HepG2 (cell line): ENCODE results near the gene HOXC5. TPM values are rescaled to one million over a fixed set of nuclear protein-coding genes. Genes with fewer than 3 reads are reported as not detected.

ENCODE experiments used
- ATAC-seq: fragments of 200-7000 bp; cut with Tn5 transposase; 3 replicates; pipeline ENCODE4 v1.9.1; 2020; ENCODE audit warnings: mild to moderate bottlenecking, moderate library complexity
- BruUV-seq: library from RNA; stranded (reverse); fragments of 400-500 nt; replicated peaks from 2 replicates; lab custom pipeline; 2021; lab: Mats Ljungman, UMichigan
- CTCF ChIA-PET: fragments of 300-600 bp; formaldehyde crosslinking; extraction: SDS; loops from one replicate; lab custom pipeline; 2021; ENCODE audit warnings: low total read pairs, inconsistent platforms, low intra/inter-chr PET ratio; lab: Yijun Ruan, JAX
- POLR2A ChIA-PET: fragments of 350-600 bp; sonication (Branson Sonifier 250); formaldehyde crosslinking; loops from one replicate; lab custom pipeline; 2020; ENCODE audit warnings: antibody characterized with exemption, inconsistent platforms; lab: Yijun Ruan, JAX
- DNase-seq: peaks from one replicate; pipeline ENCODE4 v3.0.0-alpha.2; 2015; ENCODE audit warnings: low spot score
- FAIRE-seq: peaks from 3 replicates; lab custom pipeline; 2011; peaks lifted over from hg19 to GRCh38; lab: Jason Lieb, UNC
- H2AFZ ChIP-seq: one replicate; pipeline ENCODE4 v1.6.1; 2011; ENCODE audit warnings: low read length, inconsistent platforms
- H3K27ac ChIP-seq: fragments of 300-600 bp; 3 replicates; pipeline ENCODE4 v1.8.0; 2011; ENCODE audit warnings: mixed run types, mild to moderate bottlenecking, mixed read lengths, low read length, inconsistent platforms; ENCODE audit not compliant: insufficient read depth; ENCODE audit errors: extremely low read length
- H3K27me3 ChIP-seq, 2 experiments: fragments of 200-600 bp in 1 of 2; 2 replicates in 1 of 2; 3 replicates in 1 of 2; pipeline versions ENCODE4 v1.6.0 to v1.8.0; 2011; ENCODE audit warnings: low read length in 2 of 2, mild to moderate bottlenecking in 2 of 2, moderate library complexity in 2 of 2, inconsistent platforms in 1 of 2; ENCODE audit not compliant: insufficient read depth in 2 of 2, control insufficient read depth in 1 of 2
- H3K36me3 ChIP-seq, 2 experiments: fragments of 200-600 bp in 1 of 2; replicated peaks in 1 of 2; 2 replicates in 1 of 2; 3 replicates in 1 of 2; pipeline versions ENCODE4 v1.5.1 to v1.8.0; 2011; ENCODE audit warnings: low read length in 2 of 2, inconsistent platforms in 1 of 2; ENCODE audit not compliant: insufficient read depth in 2 of 2, control insufficient read depth in 1 of 2
- H3K4me1 ChIP-seq: 2 replicates; pipeline ENCODE4 v1.5.1; 2012; ENCODE audit warnings: low read length, inconsistent platforms; ENCODE audit not compliant: insufficient read depth
- H3K4me2 ChIP-seq: 2 replicates; pipeline ENCODE4 v1.6.0; 2011; ENCODE audit warnings: low read depth, low read length, inconsistent platforms
- H3K4me3 ChIP-seq, 3 experiments: fragments of 200-600 bp in 1 of 3; sonication (generic), shearing (Covaris generic) in 1 of 3; replicated peaks in 1 of 3; 2 replicates each; pipeline ENCODE4 v1.5.1; 2011 to 2016; ENCODE audit warnings: low read length in 3 of 3, inconsistent platforms in 2 of 3, low read depth in 2 of 3, mild to moderate bottlenecking in 2 of 3, control low read depth in 1 of 3, mixed read lengths in 1 of 3; ENCODE audit not compliant: insufficient read depth in 1 of 3
- H3K79me2 ChIP-seq: one replicate; pipeline ENCODE4 v1.6.1; 2011; ENCODE audit warnings: low read length, inconsistent platforms; ENCODE audit not compliant: insufficient read depth
- H3K9ac ChIP-seq: 2 replicates; pipeline ENCODE4 v1.6.0; 2011; ENCODE audit warnings: mild to moderate bottlenecking, low read depth, low read length, inconsistent platforms; ENCODE audit not compliant: insufficient read depth
- H3K9me3 ChIP-seq: 2 replicates; pipeline ENCODE4 v1.5.1; 2012; ENCODE audit warnings: mild to moderate bottlenecking, low read length
- H4K20me1 ChIP-seq: 2 replicates; pipeline ENCODE4 v1.6.0; 2011; ENCODE audit warnings: inconsistent platforms, mild to moderate bottlenecking, low read length, moderate library complexity; ENCODE audit not compliant: insufficient read depth
- ARNT ChIP-seq: fragments of 450-650 bp; IDR thresholded peaks from 2 replicates; pipeline ENCODE4 v1.6.1; 2017
- ATF2 ChIP-seq: sonication (generic); formaldehyde crosslinking; IDR thresholded peaks from 2 replicates; pipeline ENCODE4 v1.4.0; 2020; ENCODE audit warnings: missing genetic modification reagents
- DDIT3 ChIP-seq: sonication (generic); formaldehyde crosslinking; IDR thresholded peaks from 2 replicates; pipeline ENCODE4 v1.4.0; 2020; ENCODE audit warnings: mild to moderate bottlenecking, missing genetic modification reagents
- DRAP1 ChIP-seq: IDR thresholded peaks from 2 replicates; pipeline ENCODE4 v1.6.1; 2016; ENCODE audit warnings: missing genetic modification reagents, missing compliant biosample characterization
- IRX3 ChIP-seq: sonication (generic); formaldehyde crosslinking; IDR thresholded peaks from 2 replicates; pipeline ENCODE4 v1.8.1; 2023; ENCODE audit warnings: mild to moderate bottlenecking, low read depth, missing genetic modification reagents, borderline replicate concordance
- MAX ChIP-seq: IDR thresholded peaks from 2 replicates; pipeline ENCODE4 v1.6.1; 2012; ENCODE audit warnings: inconsistent platforms
- PITX1 ChIP-seq: sonication (generic); formaldehyde crosslinking; IDR thresholded peaks from 2 replicates; pipeline ENCODE4 v1.5.1; 2020; ENCODE audit warnings: mild to moderate bottlenecking, missing genetic modification reagents
- POLR2A ChIP-seq, 2 experiments: IDR thresholded peaks; 2 replicates each; pipeline ENCODE4 v1.6.1; 2011; ENCODE audit warnings: low read depth in 2 of 2, low read length in 2 of 2, mild to moderate bottlenecking in 1 of 2, moderate library complexity in 1 of 2; ENCODE audit not compliant: insufficient read depth in 1 of 2
- RFXAP ChIP-seq: sonication (generic); formaldehyde crosslinking; IDR thresholded peaks from 2 replicates; pipeline ENCODE4 v1.4.0; 2020; ENCODE audit warnings: missing genetic modification reagents, borderline replicate concordance
- SALL2 ChIP-seq: sonication (generic); formaldehyde crosslinking; IDR thresholded peaks from 2 replicates; pipeline ENCODE4 v1.8.1; 2023; ENCODE audit warnings: mild to moderate bottlenecking, missing genetic modification reagents, inconsistent platforms
- TARDBP ChIP-seq: sonication (generic); formaldehyde crosslinking; IDR thresholded peaks from 2 replicates; pipeline ENCODE4 v1.8.0; 2022; ENCODE audit warnings: mild to moderate bottlenecking, missing genetic modification reagents
- ZKSCAN1 ChIP-seq: fragments of 150-350 bp; IDR thresholded peaks from 2 replicates; pipeline ENCODE4 v1.6.1; 2014; ENCODE audit warnings: low read length
- ZNF18 ChIP-seq: sonication (generic); formaldehyde crosslinking; IDR thresholded peaks from 2 replicates; pipeline ENCODE4 v1.8.0; 2022; ENCODE audit warnings: mild to moderate bottlenecking, missing genetic modification reagents; ENCODE audit not compliant: insufficient replicate concordance
- ZNF430 ChIP-seq: sonication (generic); formaldehyde crosslinking; IDR thresholded peaks from 2 replicates; pipeline ENCODE4 v1.9.0; 2021; ENCODE audit warnings: mild to moderate bottlenecking, missing genetic modification reagents
- ZNF660 ChIP-seq: sonication (generic); formaldehyde crosslinking; IDR thresholded peaks from 2 replicates; pipeline ENCODE4 v1.5.1; 2020; ENCODE audit warnings: mild to moderate bottlenecking, low read depth, missing genetic modification reagents, borderline replicate concordance
- ZNF784 ChIP-seq: sonication (generic); formaldehyde crosslinking; IDR thresholded peaks from 2 replicates; pipeline ENCODE4 v1.5.1; 2020; ENCODE audit warnings: missing genetic modification reagents, mild to moderate bottlenecking, borderline replicate concordance
- WGBS: methylation state at CpG from one replicate; pipeline ENCODE4 v1.1.6; 2017; ENCODE audit warnings: low lambda C conversion rate; 5-methylcytosine and 5-hydroxymethylcytosine counted together
- in situ Hi-C: cut with HindIII; loops from 2 replicates; pipeline ENCODE4 v1.10.0; 2017; ENCODE audit warnings: low pct_unique_long_range_greater_than_20kb; ENCODE audit not compliant: extremely low pct_ligation_motif_present
- intact Hi-C: fragments of 100-400 bp; cut with micrococcal nuclease; formaldehyde crosslinking; loops from one replicate; pipeline ENCODE4 v1.10.0; 2022; ENCODE audit not compliant: unreplicated experiment
- polyA plus RNA-seq, 8 experiments: library from polyadenylated mRNA; depleted of rRNA in 3 of 8; stranded (reverse) in 7 of 8; unstranded in 1 of 8; fragments of >200 nt; fragmentation: Illumina TruSeq in 4 of 8; extraction: Trizol in 4 of 8; gene quantifications; 2 replicates each; pipeline versions ENCODE4 v1.2.1 to v1.2.3, GENCODE V29; 2011 to 2016; ENCODE audit warnings: low read depth in 4 of 8, missing spikeins in 1 of 8, mixed read lengths in 1 of 8; ENCODE audit not compliant: insufficient read depth in 1 of 8
- total RNA-seq, 5 experiments: library from RNA; depleted of rRNA; stranded (reverse); fragments of >200 nt; fragmentation: Illumina TruSeq; extraction: Trizol; gene quantifications; 2 replicates each; pipeline ENCODE4 v1.2.3, GENCODE V29; 2016; ENCODE audit warnings: low read depth in 1 of 5

HOXC5 gene
- total and polyA plus RNA-seq, 2 of the 13 experiments (the other 11 are each of a cell fraction or from before 2014, with no cell fraction given): not detected

GRCh38 chr12:53994264-53995001 lies 38.4 kb upstream of the HOXC5 start (continued):
- TF ChIP-seq ZNF18 (peak; percentile 51), SALL2 (no peak), ZNF430 (CRISPR knock-in tag) (no peak), PITX1 (CRISPR knock-in tag) (peak; percentile 49; the same call in 1 of the 2 replicates), ZKSCAN1 (no peak), DRAP1 (CRISPR knock-in tag) (no peak), ZNF784 (CRISPR knock-in tag) (no peak)
- TF ChIP-seq, all 625 proteins: peak for 105

GRCh38 chr12:53995002-53995377 lies 37.9 kb upstream of the HOXC5 start:
- peaks cover 9 to 64% of the 10 kb centered on the region in 2 experiments for H3K27me3 ChIP-seq
- in situ Hi-C loops: loop anchor here (10.0 kb wide), 1 partner anchor 380 kb away; no protein-coding TSS in a partner anchor

More at GRCh38 chr12:53995002-53995377, 37.9 kb upstream of the HOXC5 start:
- no peak overlapping the region for H3K27ac ChIP-seq
- TF ChIP-seq ARNT: no peak
- no peak for TF ChIP-seq TARDBP (CRISPR knock-in tag)
- TF ChIP-seq MAX: no peak
- no peak for TF ChIP-seq ZNF660 (CRISPR knock-in tag)
- TF ChIP-seq DDIT3 (CRISPR knock-in tag): no peak
- TF ChIP-seq RFXAP (CRISPR knock-in tag): no peak
- TF ChIP-seq POLR2A (IDR thresholded peaks at IDR 0.05; ENCODE audit: insufficient read depth in 1 of 2, low read depth in 2 of 2, low read length in 2 of 2): no peak
- no peak for TF ChIP-seq IRX3 (CRISPR knock-in tag)
- TF ChIP-seq ATF2: no peak
- TF ChIP-seq, all 625 proteins: peak for 0
- H3K36me3 ChIP-seq: no peaks in the 10 kb centered on the region
- no peak overlapping the region for H2AFZ ChIP-seq
- WGBS: 92% methylated on average over 14 of the region's 17 CpGs
- BruUV-seq: no TSS peak
- ATAC-seq (no peak), FAIRE-seq (no peak), DNase-seq (no peak)
- ChIA-PET CTCF (no interaction called here), POLR2A (no interaction called here)
- no peak overlapping the region for H3K9ac ChIP-seq
- intact Hi-C loops: no loop called here
- peaks cover 29% of the 10 kb centered on the region for H3K4me1 ChIP-seq
- H3K9me3 ChIP-seq: no peaks in the 10 kb centered on the region
- H3K79me2 ChIP-seq: no peaks in the 10 kb centered on the region
- H3K4me2 ChIP-seq: peak overlapping the region; percentile 63; the same call in 1 of the 2 replicates
- peak overlapping the region in 1 of 3 experiments; percentile 48; a peak in 1 of 6 replicates for H3K4me3 ChIP-seq
- no peaks in the 10 kb centered on the region for H4K20me1 ChIP-seq
